Epithelial cell of proximal tubule (primary cell): ENCODE data around the gene SOCS7. TPM values are rescaled to one million over a fixed set of nuclear protein-coding genes. Genes with fewer than 3 reads are reported as not detected.

ENCODE experiments used
- DNase-seq: peaks from one replicate; pipeline ENCODE4 v3.0.0-alpha.2; 2011; ENCODE audit warnings: low read depth
- H3K4me3 ChIP-seq: 2 replicates; pipeline ENCODE4 v1.5.1; 2011; ENCODE audit warnings: low read depth, mild to moderate bottlenecking, low read length
- CTCF ChIP-seq: conservative IDR thresholded peaks from 2 replicates; pipeline ENCODE4 v1.5.1; 2012; ENCODE audit warnings: low read depth, mild to moderate bottlenecking, low read length
- total RNA-seq: library from RNA; depleted of rRNA; stranded (reverse); fragments of >200 nt; gene quantifications from 2 replicates; pipeline ENCODE4 v1.2.3, GENCODE V29; 2015

SOCS7 gene
- total RNA-seq, 1 donor from 2014 or later = 9.3 TPM

GRCh38 chr17:38343608-38344419 is 7.8 kb upstream of the SOCS7 start, which contains the start of gene GPR179:
Gene GPR179, minus strand, starts transcription at chr17:38343956. Its CDS starts 167 bp downstream, at chr17:38343789.
- TF ChIP-seq CTCF = no peak
- DNase-seq = no peak
- H3K4me3 ChIP-seq = no peak within 1 kb of the TSS

DNA sequence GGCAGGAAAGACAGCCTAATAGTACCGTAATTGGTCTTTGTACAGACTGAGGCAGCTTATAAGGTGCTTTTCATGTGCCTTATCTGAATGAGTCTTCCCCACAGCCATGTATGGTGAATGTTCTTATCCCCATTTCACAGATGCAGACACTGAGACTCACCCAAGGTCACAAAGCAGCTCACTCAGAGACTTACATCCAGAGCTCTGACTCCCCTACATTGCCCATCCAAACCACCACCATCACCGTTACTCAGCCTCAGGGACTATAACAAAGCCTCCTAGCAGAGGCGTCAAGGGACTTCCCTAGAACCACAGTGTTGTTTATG is 7.3 kb upstream of the SOCS7 start:
- TF ChIP-seq CTCF = no peak
- DNase-seq = no peak
- H3K4me3 ChIP-seq = no peak overlapping the region

GRCh38 chr17:38345743-38346142 is 5.9 kb upstream of the SOCS7 start:
- no peak for DNase-seq
- no peak for TF ChIP-seq CTCF
- H3K4me3 ChIP-seq = no peak overlapping the region

- no peak overlapping the region for H3K4me3 ChIP-seq
- TF ChIP-seq CTCF = peak; percentile 99
- no peak for DNase-seq
Measured at GRCh38 chr17:38349097-38349730, 2.4 kb upstream of the SOCS7 start.

DNA sequence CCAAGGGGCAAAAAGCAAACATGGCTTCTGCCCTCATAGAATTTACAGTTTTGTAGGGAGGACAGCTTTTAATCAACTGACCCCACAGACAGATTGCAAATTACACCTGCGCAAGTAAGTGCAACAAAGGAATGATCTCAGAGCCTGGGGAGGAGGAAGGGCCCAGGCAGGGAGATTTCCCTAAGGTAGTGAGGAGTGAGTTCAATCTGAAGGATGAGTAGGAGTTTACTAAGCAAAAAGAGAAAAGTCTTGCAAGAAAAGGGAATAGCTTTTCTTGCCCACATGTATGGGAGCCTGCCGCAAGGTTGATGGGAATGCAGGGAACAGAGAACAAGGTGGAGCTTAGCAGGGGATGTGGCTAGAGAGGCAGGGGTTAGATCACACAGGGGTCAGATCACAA is 1.6 kb upstream of the SOCS7 start:
- no peak overlapping the region for H3K4me3 ChIP-seq
- DNase-seq = no peak
- TF ChIP-seq CTCF = no peak

- peak overlapping the region; percentile 78 for H3K4me3 ChIP-seq
- TF ChIP-seq CTCF = no peak
- DNase-seq = no peak
Measured at GRCh38 chr17:38352245-38353085, 821 bp downstream of the SOCS7 start.
